HG02763 (cell line): Measurements from ENCODE around the gene TMEM221.

Source experiments
- ATAC-seq: cut with Tn5 transposase; IDR thresholded peaks from one replicate; pipeline ENCODE4 v1.9.1; 2021; ENCODE audit warnings: mild to moderate bottlenecking, moderate library complexity; ENCODE audit not compliant: unreplicated experiment

The TMEM221 gene

GRCh38 chr19:17406046-17406886, 42.2 kb downstream of the TMEM221 start:
- ATAC-seq = peak; percentile 23

- peak; percentile 66 for ATAC-seq
Observed at GRCh38 chr19:17405250-17406045, 43.0 kb downstream of the TMEM221 start, which contains the start of gene BST2. TSS of gene BST2 (minus strand) at chr19:17405630. CDS start at chr19:17405575, 55 bp downstream.

GRCh38 chr19:17404621-17405249, 43.7 kb downstream of the TMEM221 start:
- no peak for ATAC-seq

- no peak for ATAC-seq
Observed at GRCh38 chr19:17404015-17404414, 44.5 kb downstream of the TMEM221 start.

GRCh38 chr19:17402982-17403855, 45.2 kb downstream of the TMEM221 start:
- no peak for ATAC-seq

GRCh38 chr19:17401628-17402027, 46.8 kb downstream of the TMEM221 start:
- no peak for ATAC-seq

- ATAC-seq = no peak
Observed at GRCh38 chr19:17398902-17399527, 49.5 kb downstream of the TMEM221 start.

- ATAC-seq = no peak
Observed at GRCh38 chr19:17394891-17395415, 53.5 kb downstream of the TMEM221 start.

- no peak for ATAC-seq
Observed at GRCh38 chr19:17393914-17394313, 54.6 kb downstream of the TMEM221 start, which contains the start of gene CCDC194. TSS of gene CCDC194 (minus strand) at chr19:17394196. CDS start at chr19:17394158, 38 bp downstream.

- no peak for ATAC-seq
Observed at GRCh38 chr19:17393002-17393401, 55.5 kb downstream of the TMEM221 start.

GRCh38 chr19:17391371-17392151, 56.9 kb downstream of the TMEM221 start:
- no peak for ATAC-seq

- ATAC-seq = peak; percentile 84
Observed at GRCh38 chr19:17390665-17391370, 57.6 kb downstream of the TMEM221 start.

- ATAC-seq = no peak
Observed at GRCh38 chr19:17389957-17390664, 58.4 kb downstream of the TMEM221 start.

- ATAC-seq = no peak
Observed at GRCh38 chr19:17389288-17389687, 59.2 kb downstream of the TMEM221 start.

- no peak for ATAC-seq
Observed at GRCh38 chr19:17385878-17386611, 62.4 kb downstream of the TMEM221 start.
